Fibroblast of the aortic adventitia (primary cell): Measurements from ENCODE around the gene NCKAP5. TPM values are rescaled to one million over a fixed set of nuclear protein-coding genes. Genes with fewer than 3 reads are reported as not detected.
"Not testable (repeated sequence)": the region's sequence is repeated elsewhere in the genome, so short reads cannot be mapped to it uniquely, and the experiment has no call there.

Experiments
- DNase-seq: peaks from one replicate; pipeline ENCODE4 v3.0.0-alpha.2; 2010; ENCODE audit warnings: low read depth
- H3K4me3 ChIP-seq: 2 replicates; pipeline ENCODE4 v1.5.1; 2011; ENCODE audit warnings: low read depth, mild to moderate bottlenecking, control low read depth, low read length, moderate library complexity
- total RNA-seq: library from RNA; depleted of rRNA; stranded (reverse); fragments of >200 nt; gene quantifications from 2 replicates; pipeline ENCODE4 v1.2.3, GENCODE V29; 2012; ENCODE audit warnings: low replicate concordance
- TF ChIP-seq, protein P1 (sequence below): IDR thresholded peaks from 2 replicates; pipeline ENCODE4 v1.5.1; 2011; ENCODE audit warnings: mild to moderate bottlenecking, low read length, control low read depth, inconsistent platforms; ENCODE audit not compliant: insufficient read depth

Gene NCKAP5
- total RNA-seq, 1 donor = 4.4 TPM

DNA sequence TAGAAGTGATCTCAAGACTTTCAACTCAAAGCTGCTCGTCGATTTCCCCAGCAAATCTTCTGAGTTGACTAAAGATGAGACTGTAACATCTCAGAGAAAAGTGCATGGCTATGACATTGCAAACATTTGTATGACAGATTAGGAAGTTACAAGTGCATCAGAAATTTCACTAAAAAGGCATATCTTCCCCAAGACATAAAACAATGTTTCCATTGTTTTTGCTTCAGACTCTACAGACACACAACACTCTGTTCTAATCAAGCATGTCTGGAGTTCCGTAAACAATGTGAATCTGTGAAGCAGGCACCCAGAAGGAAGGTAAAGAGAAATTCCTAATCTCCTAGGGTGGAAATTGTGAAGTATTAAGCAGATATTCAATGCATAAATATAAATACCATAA, 753.6 kb downstream of the NCKAP5 start:
- H3K4me3 ChIP-seq = no peak overlapping the region
- DNase-seq = no peak
- TF ChIP-seq, protein P1, sequence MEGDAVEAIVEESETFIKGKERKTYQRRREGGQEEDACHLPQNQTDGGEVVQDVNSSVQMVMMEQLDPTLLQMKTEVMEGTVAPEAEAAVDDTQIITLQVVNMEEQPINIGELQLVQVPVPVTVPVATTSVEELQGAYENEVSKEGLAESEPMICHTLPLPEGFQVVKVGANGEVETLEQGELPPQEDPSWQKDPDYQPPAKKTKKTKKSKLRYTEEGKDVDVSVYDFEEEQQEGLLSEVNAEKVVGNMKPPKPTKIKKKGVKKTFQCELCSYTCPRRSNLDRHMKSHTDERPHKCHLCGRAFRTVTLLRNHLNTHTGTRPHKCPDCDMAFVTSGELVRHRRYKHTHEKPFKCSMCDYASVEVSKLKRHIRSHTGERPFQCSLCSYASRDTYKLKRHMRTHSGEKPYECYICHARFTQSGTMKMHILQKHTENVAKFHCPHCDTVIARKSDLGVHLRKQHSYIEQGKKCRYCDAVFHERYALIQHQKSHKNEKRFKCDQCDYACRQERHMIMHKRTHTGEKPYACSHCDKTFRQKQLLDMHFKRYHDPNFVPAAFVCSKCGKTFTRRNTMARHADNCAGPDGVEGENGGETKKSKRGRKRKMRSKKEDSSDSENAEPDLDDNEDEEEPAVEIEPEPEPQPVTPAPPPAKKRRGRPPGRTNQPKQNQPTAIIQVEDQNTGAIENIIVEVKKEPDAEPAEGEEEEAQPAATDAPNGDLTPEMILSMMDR = no peak

DNA sequence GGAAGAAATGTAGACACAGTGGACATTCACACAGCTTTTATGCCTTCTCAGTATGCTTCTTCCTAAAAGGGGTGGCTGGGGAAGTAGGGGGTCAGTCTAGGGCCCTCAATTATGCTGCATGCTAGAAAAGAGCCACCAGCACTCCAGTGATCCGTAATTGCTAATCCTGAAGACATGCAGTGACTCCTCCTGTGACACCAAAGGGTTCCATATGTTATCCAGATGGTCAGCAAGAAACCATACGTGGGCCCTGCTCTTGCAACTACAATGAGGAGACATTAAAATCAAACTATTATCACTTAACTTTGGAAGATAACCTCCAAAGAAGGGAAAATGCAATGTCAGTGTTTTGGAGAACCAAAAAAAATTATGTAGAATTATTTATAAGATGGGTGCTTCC, 754.8 kb downstream of the NCKAP5 start:
- TF ChIP-seq, protein P1 = no peak
- DNase-seq = no peak
- no peak overlapping the region for H3K4me3 ChIP-seq

DNA sequence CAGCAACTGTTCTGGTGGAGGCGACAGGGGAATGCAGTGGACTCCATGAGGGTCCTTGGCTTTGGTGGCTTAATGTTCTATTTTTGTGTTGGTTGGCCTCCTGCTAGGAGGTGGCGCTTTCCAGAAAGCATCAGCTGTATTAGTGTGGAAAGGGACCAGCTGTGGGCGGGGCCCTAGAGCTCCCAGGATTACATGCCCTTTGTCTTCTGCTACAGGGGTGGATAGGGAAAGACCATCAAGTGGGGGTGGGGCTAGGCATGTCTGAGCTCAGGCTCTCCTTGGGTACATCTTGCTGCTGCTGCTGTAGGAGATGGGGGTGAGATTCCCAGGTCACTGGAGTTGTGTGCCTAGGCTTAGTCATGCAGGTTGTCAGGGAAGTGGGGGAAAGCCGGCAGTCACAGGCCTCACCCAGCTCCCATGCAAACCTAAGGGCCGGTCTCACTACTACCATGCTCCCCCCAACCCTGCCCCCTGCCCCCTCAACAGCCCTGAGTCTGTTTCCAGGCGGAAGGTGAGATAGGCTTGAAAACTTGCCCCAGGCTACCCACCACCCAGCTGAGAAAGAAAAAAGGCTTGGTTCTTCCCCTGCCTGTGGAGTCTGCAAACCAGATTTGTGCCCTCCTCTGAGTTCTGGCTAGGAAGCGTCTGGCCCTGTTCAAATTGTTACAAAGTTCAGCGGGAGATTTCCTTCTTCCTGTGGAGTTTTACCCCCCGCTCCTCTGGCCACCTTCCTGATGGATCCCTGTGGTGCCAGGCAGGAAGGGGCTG, 756.9 kb downstream of the NCKAP5 start:
- no peak overlapping the region for H3K4me3 ChIP-seq
- DNase-seq = no peak
- TF ChIP-seq, protein P1 = no peak

DNA sequence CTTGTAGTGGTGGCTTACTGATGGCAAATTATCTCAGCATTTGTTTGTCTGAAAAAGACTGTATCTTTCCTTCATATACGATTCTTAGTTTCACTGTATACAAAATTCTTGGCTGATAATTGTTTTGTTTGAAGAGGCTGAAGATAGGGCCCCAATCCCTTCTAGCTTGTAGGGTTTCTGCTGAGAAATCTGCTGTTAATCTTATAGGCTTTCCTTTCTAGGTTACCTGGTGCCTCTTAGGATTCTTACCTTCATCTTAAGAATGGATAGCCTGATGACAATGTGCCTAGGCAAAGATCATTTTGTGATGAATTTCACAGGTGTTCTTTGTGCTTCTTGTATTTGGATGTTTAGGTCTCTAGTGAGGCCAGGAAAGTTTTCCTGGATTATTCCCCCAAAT, 758.3 kb downstream of the NCKAP5 start:
- DNase-seq, H3K4me3 ChIP-seq: not testable (repeated sequence)

DNA sequence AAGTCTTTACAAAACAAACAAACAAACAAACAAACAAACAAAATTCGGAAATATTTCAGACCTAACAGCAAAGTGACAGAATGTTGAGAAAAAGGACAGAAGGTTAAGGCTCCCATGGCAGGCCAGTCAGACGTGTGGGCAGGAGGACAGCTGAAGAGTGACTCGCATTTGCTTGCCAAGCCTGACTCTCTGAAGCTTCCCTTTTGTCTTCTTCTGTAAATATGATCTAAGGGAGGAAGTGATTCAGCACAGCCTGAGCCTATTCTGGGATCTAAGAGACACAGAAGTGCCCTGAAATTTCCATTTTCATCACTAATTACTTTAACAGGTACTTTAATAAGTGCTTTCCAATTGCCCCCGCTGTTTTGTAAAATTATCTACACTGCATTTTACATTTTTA, 764.2 kb downstream of the NCKAP5 start:
- no peak overlapping the region for H3K4me3 ChIP-seq
- TF ChIP-seq, protein P1 = no peak
- DNase-seq = peak; percentile 43

DNA sequence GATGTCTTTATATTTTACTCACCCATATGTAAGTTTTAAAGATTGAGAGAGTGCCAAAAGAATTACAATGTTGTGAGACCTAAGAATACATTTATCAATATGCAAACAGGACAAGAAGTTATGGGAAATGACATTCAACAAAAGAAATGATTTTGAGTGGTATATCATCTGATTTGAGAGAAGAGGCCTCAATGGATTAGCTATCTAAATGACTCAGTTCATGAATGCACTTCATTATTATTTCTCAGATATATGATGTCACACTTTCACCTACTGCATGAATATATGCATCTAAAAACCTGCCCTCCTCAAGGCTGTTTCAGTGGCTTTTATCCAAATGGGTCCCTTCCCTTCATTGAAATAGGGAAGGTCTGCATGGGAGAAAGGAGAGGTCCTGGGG, 769.9 kb downstream of the NCKAP5 start:
- TF ChIP-seq, protein P1 = no peak
- no peak for DNase-seq
- no peak overlapping the region for H3K4me3 ChIP-seq

DNA sequence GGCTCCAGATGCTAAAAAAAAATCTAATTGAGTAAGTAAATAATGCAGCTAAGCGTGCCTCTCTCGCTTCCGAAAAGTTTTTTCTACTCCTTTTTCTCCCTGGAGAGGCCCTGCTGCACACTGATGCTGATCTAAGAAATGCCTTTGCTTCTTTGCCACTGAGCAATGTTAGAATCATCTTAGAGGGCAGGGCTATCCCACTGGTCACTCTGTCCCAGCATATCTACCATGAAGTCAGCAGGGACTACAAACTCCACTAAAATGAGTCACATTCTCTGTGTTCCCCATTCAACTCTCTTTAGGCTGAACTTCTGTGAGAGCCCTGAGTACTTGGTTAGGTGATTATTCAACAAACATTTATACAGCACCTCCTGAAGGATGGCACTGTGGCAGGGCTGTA, 770.7 kb downstream of the NCKAP5 start:
- DNase-seq = peak; percentile 64
- TF ChIP-seq, protein P1 = no peak

More for the DNA sequence above, 770.7 kb downstream of the NCKAP5 start:
- no peak overlapping the region for H3K4me3 ChIP-seq
